ENCODE measurements around the gene AANAT.

DNA sequence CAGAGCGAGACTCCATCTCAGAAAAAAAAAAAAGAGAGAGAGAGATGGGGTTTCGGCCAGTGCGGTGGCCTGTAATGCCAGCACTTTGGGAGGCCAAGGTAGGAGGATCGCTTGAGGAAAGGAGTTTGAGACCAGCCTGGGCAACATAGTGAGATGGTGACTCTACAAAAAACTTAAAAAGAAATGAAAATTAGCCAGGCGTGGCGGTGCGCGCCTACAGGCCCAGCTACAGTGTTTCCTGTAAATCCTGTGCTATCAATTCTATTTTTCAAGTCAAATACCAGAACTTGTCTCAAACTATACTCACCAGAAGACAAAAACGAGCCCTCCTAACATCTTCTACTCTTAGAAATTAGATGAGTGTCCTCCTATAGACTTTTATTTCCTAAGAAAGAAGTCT, 33.7 kb upstream of the AANAT start:
- TF ChIP-seq, protein P1, sequence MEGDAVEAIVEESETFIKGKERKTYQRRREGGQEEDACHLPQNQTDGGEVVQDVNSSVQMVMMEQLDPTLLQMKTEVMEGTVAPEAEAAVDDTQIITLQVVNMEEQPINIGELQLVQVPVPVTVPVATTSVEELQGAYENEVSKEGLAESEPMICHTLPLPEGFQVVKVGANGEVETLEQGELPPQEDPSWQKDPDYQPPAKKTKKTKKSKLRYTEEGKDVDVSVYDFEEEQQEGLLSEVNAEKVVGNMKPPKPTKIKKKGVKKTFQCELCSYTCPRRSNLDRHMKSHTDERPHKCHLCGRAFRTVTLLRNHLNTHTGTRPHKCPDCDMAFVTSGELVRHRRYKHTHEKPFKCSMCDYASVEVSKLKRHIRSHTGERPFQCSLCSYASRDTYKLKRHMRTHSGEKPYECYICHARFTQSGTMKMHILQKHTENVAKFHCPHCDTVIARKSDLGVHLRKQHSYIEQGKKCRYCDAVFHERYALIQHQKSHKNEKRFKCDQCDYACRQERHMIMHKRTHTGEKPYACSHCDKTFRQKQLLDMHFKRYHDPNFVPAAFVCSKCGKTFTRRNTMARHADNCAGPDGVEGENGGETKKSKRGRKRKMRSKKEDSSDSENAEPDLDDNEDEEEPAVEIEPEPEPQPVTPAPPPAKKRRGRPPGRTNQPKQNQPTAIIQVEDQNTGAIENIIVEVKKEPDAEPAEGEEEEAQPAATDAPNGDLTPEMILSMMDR (conservative IDR thresholded peaks at IDR 0.05), result no peak
- TF ChIP-seq EZH2 (IDR thresholded peaks at IDR 0.05; ENCODE audit: low read depth), result no peak

All from PC-9 (cell line).